HG03095 (cell line): ENCODE data around the gene VPS52.
"Not testable (repeated sequence)": the region's sequence is repeated elsewhere in the genome, so short reads cannot be mapped to it uniquely, and the experiment has no call there.

Experiments used
- ATAC-seq: cut with Tn5 transposase; IDR thresholded peaks from one replicate; pipeline ENCODE4 v1.9.1; 2021; ENCODE audit warnings: moderate library complexity; ENCODE audit not compliant: unreplicated experiment

Gene VPS52

GRCh38 chr6:33251395-33252012 is 20.2 kb downstream of the VPS52 start:
- no peak for ATAC-seq

- ATAC-seq, result no peak
Observed at GRCh38 chr6:33250731-33251130, 20.9 kb downstream of the VPS52 start.

GRCh38 chr6:33249732-33250630 is 21.7 kb downstream of the VPS52 start:
- ATAC-seq, result no peak

DNA sequence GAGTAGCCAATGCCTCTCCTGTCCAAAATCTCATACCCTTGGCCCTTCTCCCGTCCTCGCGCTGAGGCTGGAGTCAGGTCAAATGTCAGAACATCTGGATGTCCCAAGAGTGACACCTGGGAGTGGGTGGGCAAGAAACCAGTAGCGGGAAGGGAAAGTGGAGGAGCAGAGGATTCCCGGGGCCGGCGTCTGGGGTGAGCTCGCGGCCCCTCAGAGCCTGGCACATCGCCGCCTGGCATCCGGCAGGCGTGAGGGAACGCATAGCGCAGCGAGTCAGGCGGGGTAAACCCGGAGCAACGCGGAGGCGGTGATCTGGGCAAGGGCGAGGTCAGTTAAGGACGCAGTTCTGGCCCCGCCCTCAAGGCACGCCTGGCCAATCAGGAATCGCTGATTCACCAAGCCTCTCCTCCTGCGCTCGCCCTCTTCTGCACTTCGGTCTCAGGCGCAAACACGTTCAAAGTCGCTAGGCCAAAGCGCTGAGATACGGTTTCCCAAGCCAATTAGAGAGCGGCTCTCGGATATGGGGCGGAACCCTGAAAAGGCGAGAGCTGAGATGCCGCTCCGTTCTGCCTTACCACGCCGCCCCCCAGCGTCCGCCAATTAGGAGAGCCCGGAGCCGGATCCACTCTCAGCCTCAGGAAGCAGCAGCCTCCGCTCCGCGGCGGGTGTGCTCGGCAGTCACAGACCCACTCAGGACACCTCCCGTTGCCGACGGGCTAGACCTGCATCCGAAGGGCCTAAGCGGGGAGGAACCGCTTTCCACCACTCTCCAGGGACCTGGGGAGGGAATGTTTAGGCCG is 22.5 kb downstream of the VPS52 start:
- peak; percentile 87 for ATAC-seq

- no peak for ATAC-seq
Observed at GRCh38 chr6:33248643-33248931, 23.1 kb downstream of the VPS52 start.

- ATAC-seq, result no peak
Observed at GRCh38 chr6:33247977-33248642, 23.6 kb downstream of the VPS52 start.

- no peak for ATAC-seq
Observed at GRCh38 chr6:33243476-33243875, 28.2 kb downstream of the VPS52 start.

- no peak for ATAC-seq
Observed at GRCh38 chr6:33241968-33242367, 29.7 kb downstream of the VPS52 start.

GRCh38 chr6:33237741-33238140 is 33.9 kb downstream of the VPS52 start:
- no peak for ATAC-seq

GRCh38 chr6:33236852-33237251 is 34.8 kb downstream of the VPS52 start:
- ATAC-seq, result no peak

DNA sequence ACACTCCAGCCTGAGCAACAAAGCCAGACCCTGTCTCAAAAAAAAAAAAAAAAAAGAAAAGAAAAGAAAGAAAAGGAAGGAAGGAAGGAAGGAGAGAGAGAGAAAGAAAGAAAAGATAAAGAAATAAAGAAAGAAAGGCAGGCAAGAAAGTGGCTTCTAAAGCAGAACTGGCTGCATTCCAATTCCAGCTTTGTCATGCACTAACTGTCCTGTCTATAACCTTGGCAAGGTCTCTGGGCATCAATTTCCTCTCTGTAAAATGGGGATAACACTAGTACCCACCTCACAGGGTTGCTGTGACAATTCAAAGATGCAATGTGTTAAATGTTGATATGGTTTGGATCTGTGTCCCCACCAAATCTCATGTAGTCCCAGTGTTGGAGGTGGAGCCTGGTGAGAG is 35.3 kb downstream of the VPS52 start:
- ATAC-seq, result no peak

DNA sequence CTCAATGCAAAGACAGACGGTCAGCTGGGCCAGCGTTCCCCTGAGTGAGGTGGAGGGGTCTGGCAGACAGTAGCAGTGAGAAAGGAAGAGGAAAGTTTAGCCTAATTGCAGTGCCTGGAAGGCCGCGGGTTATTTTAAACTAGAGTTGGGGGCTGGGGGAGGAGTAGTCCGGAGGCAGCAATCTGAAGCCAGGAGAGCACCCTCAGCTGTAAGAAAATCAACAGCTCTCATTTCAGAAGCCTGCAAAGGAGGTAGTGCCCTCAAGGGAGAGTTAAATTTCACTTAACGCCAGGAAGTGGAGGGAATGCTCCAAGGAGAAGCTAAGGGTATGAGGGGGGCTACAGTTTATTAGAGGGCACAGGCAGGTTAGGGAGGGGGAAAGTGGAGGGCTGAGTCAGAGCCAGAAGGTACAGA is 36.4 kb downstream of the VPS52 start:
- no peak for ATAC-seq

DNA sequence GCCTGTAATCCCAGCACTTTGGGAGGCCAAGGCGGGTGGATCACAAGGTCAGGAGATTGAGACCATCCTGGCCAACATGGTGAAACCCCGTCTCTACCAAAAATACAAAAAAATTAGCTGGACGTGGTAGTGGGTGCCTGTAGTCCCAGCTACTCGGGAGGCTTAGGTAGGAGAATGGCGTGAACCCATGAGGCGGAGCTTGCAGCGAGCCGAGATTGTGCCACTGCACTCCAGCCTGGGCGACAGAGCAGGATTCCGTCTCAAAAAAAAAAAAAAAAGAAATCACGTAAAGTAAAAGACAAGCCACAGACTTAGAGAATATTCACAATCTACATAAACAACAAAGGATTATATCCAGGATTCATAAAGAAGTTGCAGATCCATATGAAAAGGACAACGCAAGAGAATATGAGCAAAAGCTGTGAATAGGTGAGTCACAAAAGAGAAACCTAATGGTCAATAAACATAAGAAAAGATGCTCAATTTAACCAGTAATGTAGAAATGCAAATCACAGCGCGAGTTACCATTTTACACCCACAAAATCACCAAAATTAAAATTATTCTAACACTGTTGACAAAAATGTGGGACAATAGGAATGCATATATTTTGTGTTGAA is 45.1 kb downstream of the VPS52 start:
- ATAC-seq, result not testable (repeated sequence)

- ATAC-seq, result no peak
Observed at GRCh38 chr6:33217681-33218080, 54.0 kb downstream of the VPS52 start.

GRCh38 chr6:33217246-33217645 is 54.4 kb downstream of the VPS52 start:
- no peak for ATAC-seq

GRCh38 chr6:33216117-33216649 is 55.5 kb downstream of the VPS52 start:
- ATAC-seq, result no peak

GRCh38 chr6:33215271-33216116 is 56.2 kb downstream of the VPS52 start:
- no peak for ATAC-seq

DNA sequence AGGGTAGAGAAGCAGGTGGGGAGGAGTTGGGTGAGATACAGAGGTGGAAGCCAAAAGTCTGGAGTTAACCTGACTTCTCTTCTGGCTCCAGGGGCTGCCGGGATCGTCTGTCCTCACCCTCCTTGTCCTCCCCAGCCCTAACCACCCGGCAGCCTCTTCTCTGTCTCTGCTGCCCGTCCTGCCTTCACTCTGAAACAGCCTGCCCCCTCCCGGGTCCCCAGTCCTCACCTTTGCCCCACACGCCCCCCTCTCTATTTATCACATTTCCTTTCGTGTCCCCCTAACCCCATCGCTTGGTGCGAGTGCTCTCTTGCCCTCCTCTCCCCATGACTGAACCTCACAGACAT is 57.7 kb downstream of the VPS52 start:
- no peak for ATAC-seq

- ATAC-seq, result no peak
Observed at GRCh38 chr6:33213166-33213988, 58.3 kb downstream of the VPS52 start.
